ENCODE measurements around the gene NXF1. TPM values are rescaled to one million over a fixed set of nuclear protein-coding genes. Genes with fewer than 3 reads are reported as not detected.

The NXF1 gene
- total and polyA plus RNA-seq, 2 of the 13 experiments (the other 11 are each of a cell fraction or from before 2014, with no cell fraction given), result 30.4 to 30.9 TPM

- TF ChIP-seq REST (IDR thresholded peaks at IDR 0.05; ENCODE audit: borderline replicate concordance in 1 of 2, low read depth in 1 of 2, low read length in 2 of 2), result peak in 1 of 2 experiments; percentile 79; a peak in 2 of 4 replicates
- TF ChIP-seq NFIC (IDR thresholded peaks at IDR 0.05; ENCODE audit: low read length), result peak; percentile 96
- TF ChIP-seq PCBP1 (IDR thresholded peaks at IDR 0.05; ENCODE audit: borderline replicate concordance, low read depth, low read length), result no peak
- TF ChIP-seq ZBTB38 (CRISPR knock-in tag; IDR thresholded peaks at IDR 0.05), result no peak
- TF ChIP-seq ZNF10 (CRISPR knock-in tag; IDR thresholded peaks at IDR 0.05; ENCODE audit: borderline replicate concordance, low read depth), result no peak
- no peak for TF ChIP-seq ZNF549 (CRISPR knock-in tag; IDR thresholded peaks at IDR 0.05)
- TF ChIP-seq MBD4 (IDR thresholded peaks at IDR 0.05; ENCODE audit: borderline replicate concordance, low read length), result peak; percentile 100
- peak; percentile 92 for TF ChIP-seq KMT2B (CRISPR knock-in tag; IDR thresholded peaks at IDR 0.05)
- peak; percentile 99 for TF ChIP-seq SMAD3 (CRISPR knock-in tag; IDR thresholded peaks at IDR 0.05)
- peak; percentile 100 for TF ChIP-seq GTF2F1 (IDR thresholded peaks at IDR 0.05; ENCODE audit: low read length)
- TF ChIP-seq JARID2 (CRISPR knock-in tag; IDR thresholded peaks at IDR 0.05; ENCODE audit: insufficient replicate concordance), result peak; percentile 89
- no peak; the same call in 1 of the 2 replicates for TF ChIP-seq HES4 (CRISPR knock-in tag; IDR thresholded peaks at IDR 0.05; ENCODE audit: borderline replicate concordance)
- 0 out of 2 replicates have a peak, but pooled peaks have one; percentile 77 for TF ChIP-seq ZNF720 (CRISPR knock-in tag; IDR thresholded peaks at IDR 0.05)
- peak; percentile 52; the same call in 1 of the 2 replicates for TF ChIP-seq ZNF234 (CRISPR knock-in tag; conservative IDR thresholded peaks at IDR 0.05)
- no peak for TF ChIP-seq MAFF (IDR thresholded peaks at IDR 0.05; ENCODE audit: low read depth, low read length)
- TF ChIP-seq MLXIP (CRISPR knock-in tag; IDR thresholded peaks at IDR 0.05; ENCODE audit: borderline replicate concordance), result peak; percentile 89; the same call in 1 of the 2 replicates
- no peak for TF ChIP-seq ZNF224 (CRISPR knock-in tag; IDR thresholded peaks at IDR 0.05)
- TF ChIP-seq ARID2 (CRISPR knock-in tag; IDR thresholded peaks at IDR 0.05; ENCODE audit: borderline replicate concordance), result peak; percentile 79; the same call in 1 of the 2 replicates
- peak; percentile 92; the same call in 1 of the 2 replicates for TF ChIP-seq ZNF446 (CRISPR knock-in tag; IDR thresholded peaks at IDR 0.05)
- peak; percentile 83 for TF ChIP-seq PITX1 (CRISPR knock-in tag; IDR thresholded peaks at IDR 0.05)
- peak; percentile 94 for TF ChIP-seq MED13 (CRISPR knock-in tag; IDR thresholded peaks at IDR 0.05)
- no peak for TF ChIP-seq ZNF30 (CRISPR knock-in tag; IDR thresholded peaks at IDR 0.05)
- no peak for TF ChIP-seq ZNF691 (CRISPR knock-in tag; IDR thresholded peaks at IDR 0.05; ENCODE audit: borderline replicate concordance, low read depth)
Measured at GRCh38 chr11:62841361-62842170, 36.3 kb upstream of the NXF1 start (continued).
